Measurements from ENCODE around the gene ZNF845.

The ZNF845 gene

DNA sequence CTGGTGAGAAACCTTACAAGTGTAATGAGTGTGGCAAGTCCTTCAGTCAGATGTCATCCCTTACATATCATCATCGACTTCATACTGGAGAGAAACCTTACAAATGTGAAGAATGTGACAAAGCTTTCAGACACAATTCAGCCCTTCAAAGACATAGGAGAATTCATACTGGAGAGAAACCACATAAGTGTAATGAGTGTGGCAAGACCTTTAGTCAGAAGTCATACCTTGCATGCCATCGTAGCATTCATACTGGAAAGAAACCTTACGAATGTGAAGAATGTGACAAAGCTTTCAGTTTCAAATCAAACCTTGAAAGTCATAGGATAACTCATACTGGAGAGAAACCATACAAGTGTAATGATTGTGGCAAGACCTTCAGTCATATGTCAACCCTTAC lies 47.8 kb downstream of the ZNF845 start:
- TF ChIP-seq, protein P1, sequence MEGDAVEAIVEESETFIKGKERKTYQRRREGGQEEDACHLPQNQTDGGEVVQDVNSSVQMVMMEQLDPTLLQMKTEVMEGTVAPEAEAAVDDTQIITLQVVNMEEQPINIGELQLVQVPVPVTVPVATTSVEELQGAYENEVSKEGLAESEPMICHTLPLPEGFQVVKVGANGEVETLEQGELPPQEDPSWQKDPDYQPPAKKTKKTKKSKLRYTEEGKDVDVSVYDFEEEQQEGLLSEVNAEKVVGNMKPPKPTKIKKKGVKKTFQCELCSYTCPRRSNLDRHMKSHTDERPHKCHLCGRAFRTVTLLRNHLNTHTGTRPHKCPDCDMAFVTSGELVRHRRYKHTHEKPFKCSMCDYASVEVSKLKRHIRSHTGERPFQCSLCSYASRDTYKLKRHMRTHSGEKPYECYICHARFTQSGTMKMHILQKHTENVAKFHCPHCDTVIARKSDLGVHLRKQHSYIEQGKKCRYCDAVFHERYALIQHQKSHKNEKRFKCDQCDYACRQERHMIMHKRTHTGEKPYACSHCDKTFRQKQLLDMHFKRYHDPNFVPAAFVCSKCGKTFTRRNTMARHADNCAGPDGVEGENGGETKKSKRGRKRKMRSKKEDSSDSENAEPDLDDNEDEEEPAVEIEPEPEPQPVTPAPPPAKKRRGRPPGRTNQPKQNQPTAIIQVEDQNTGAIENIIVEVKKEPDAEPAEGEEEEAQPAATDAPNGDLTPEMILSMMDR (IDR thresholded peaks at IDR 0.05; ENCODE audit: poor library complexity, severe bottlenecking) = no peak
- no peak for DNase-seq (ENCODE audit: low spot score)
- Histone ChIP-seq H3K27ac (ENCODE audit: poor library complexity, severe bottlenecking) (no peak overlapping the region), H3K36me3 (ENCODE audit: low read depth) (peaks cover 75% of the 10 kb centered on the region), H3K4me3 (ENCODE audit: severe bottlenecking) (no peak overlapping the region), H3K9me3 (ENCODE audit: severe bottlenecking) (peaks cover 24% of the 10 kb centered on the region), H3K4me1 (ENCODE audit: insufficient read depth, poor library complexity, severe bottlenecking) (no peaks in the 10 kb centered on the region), H3K27me3 (ENCODE audit: insufficient read depth, poor library complexity, severe bottlenecking) (no peaks in the 10 kb centered on the region)
- ATAC-seq (ENCODE audit: low read depth) = no peak

DNA sequence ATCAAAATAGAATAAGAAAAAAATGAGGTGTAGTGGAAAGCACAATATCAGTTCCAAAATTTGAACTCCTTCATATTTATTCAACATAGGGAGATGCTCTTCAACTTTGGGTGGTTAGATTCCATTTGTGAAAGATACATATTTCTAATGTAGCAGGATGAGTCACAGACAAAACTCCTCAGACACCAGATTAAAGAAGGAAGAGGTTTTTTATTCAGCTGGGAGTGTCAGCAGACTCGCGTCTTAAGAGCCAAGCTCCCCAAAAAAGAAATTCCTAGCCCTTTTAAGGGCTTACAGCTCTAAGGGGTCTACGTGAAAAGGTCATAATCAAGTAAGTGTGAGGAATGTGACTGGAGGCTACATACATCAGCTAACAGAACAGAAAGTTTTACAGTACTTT lies 54.6 kb downstream of the ZNF845 start:
- no peak overlapping the region for H3K4me3 ChIP-seq (ENCODE audit: severe bottlenecking)
- no peaks in the 10 kb centered on the region for H3K27me3 ChIP-seq (ENCODE audit: insufficient read depth, poor library complexity, severe bottlenecking)
- TF ChIP-seq, protein P1 (IDR thresholded peaks at IDR 0.05; ENCODE audit: poor library complexity, severe bottlenecking) = no peak
- H3K36me3 ChIP-seq (ENCODE audit: low read depth) = peaks cover 18% of the 10 kb centered on the region
- no peak overlapping the region for H3K27ac ChIP-seq (ENCODE audit: poor library complexity, severe bottlenecking)
- no peaks in the 10 kb centered on the region for H3K4me1 ChIP-seq (ENCODE audit: insufficient read depth, poor library complexity, severe bottlenecking)
- no peak for DNase-seq (ENCODE audit: low spot score)
- no peak for ATAC-seq (ENCODE audit: low read depth)
- peaks cover 14% of the 10 kb centered on the region for H3K9me3 ChIP-seq (ENCODE audit: severe bottlenecking)

DNA sequence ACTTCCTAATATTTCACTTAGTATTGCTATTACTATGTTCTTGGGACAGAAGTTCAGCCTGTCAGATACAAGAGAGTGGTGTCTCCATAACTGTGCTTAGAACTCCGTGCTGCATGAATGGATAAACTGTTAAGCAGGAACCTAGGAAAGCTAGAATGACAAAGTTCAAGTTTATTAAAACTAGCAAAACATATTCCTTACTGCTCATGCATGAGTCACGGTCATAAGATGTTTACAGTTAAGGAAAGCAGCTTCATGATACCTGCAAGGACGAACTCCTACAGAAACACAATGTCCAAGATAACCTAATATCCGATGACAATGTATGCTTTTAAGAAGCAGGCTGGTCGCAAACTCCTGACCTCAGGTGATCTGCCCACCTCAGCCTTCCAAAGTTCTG lies 55.4 kb downstream of the ZNF845 start:
- Histone ChIP-seq H3K27me3 (ENCODE audit: insufficient read depth, poor library complexity, severe bottlenecking) (no peaks in the 10 kb centered on the region), H3K36me3 (ENCODE audit: low read depth) (peaks cover 18% of the 10 kb centered on the region)
- no peak for ATAC-seq (ENCODE audit: low read depth)

DNA sequence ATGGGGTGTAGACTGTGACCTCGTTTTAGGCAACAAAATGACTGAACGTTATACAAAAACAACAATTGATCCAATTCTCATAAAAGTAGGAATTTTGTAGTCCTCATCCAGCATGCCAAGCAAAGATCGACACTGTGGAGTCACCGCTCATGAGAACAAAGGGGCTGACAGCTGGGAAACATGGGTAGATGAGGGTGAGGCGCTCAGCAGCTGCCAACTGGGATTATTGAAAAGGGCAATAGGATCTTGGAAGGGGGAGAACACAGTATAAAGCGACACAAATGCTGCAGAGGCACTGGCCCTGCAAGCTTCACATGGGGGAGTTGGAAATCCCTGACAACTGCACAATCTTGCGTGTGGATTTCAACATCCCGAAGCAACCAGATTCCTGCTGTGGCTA lies 56.0 kb downstream of the ZNF845 start:
- Histone ChIP-seq H3K36me3 (ENCODE audit: low read depth) (peaks cover 12% of the 10 kb centered on the region), H3K4me3 (ENCODE audit: severe bottlenecking) (no peak overlapping the region), H3K9me3 (ENCODE audit: severe bottlenecking) (peaks cover 7% of the 10 kb centered on the region), H3K27ac (ENCODE audit: poor library complexity, severe bottlenecking) (no peak overlapping the region), H3K4me1 (ENCODE audit: insufficient read depth, poor library complexity, severe bottlenecking) (no peaks in the 10 kb centered on the region), H3K27me3 (ENCODE audit: insufficient read depth, poor library complexity, severe bottlenecking) (no peaks in the 10 kb centered on the region)
- DNase-seq (ENCODE audit: low spot score) (no peak), ATAC-seq (ENCODE audit: low read depth) (no peak)
- TF ChIP-seq, protein P1 (IDR thresholded peaks at IDR 0.05; ENCODE audit: poor library complexity, severe bottlenecking) = no peak

More for the DNA sequence above, 55.4 kb downstream of the ZNF845 start:
- Histone ChIP-seq H3K4me3 (ENCODE audit: severe bottlenecking) (no peak overlapping the region), H3K4me1 (ENCODE audit: insufficient read depth, poor library complexity, severe bottlenecking) (no peaks in the 10 kb centered on the region), H3K9me3 (ENCODE audit: severe bottlenecking) (peaks cover 10% of the 10 kb centered on the region), H3K27ac (ENCODE audit: poor library complexity, severe bottlenecking) (no peak overlapping the region)
- TF ChIP-seq, protein P1 (IDR thresholded peaks at IDR 0.05; ENCODE audit: poor library complexity, severe bottlenecking) = no peak
- DNase-seq (ENCODE audit: low spot score) = no peak

DNA sequence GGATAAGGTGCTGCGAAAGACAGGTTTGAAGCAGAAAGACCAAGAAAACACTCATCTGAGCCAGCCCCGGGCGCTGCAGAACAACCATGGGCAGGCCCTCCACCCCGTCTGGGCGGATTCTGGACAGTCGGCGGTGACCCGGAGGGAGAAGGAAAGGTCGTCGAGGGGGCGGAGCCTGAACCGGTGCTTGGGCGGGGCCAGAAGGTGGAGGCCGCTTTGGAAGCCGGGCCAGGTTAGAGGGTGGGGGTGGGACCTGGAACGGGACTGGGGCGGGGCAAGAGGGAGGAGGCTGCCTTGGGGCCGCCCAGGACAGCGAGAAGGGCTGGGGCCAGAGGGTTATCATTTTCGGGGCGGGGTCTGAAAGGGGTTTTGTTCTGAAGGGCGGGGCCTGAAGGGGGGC lies 56.4 kb downstream of the ZNF845 start:
- Histone ChIP-seq H3K27ac (ENCODE audit: poor library complexity, severe bottlenecking) (no peak overlapping the region), H3K27me3 (ENCODE audit: insufficient read depth, poor library complexity, severe bottlenecking) (no peaks in the 10 kb centered on the region), H3K9me3 (ENCODE audit: severe bottlenecking) (peaks cover 4% of the 10 kb centered on the region), H3K4me1 (ENCODE audit: insufficient read depth, poor library complexity, severe bottlenecking) (no peaks in the 10 kb centered on the region), H3K36me3 (ENCODE audit: low read depth) (peaks cover 8% of the 10 kb centered on the region), H3K4me3 (ENCODE audit: severe bottlenecking) (no peak overlapping the region)
- no peak for DNase-seq (ENCODE audit: low spot score)
- ATAC-seq (ENCODE audit: low read depth) = no peak
- TF ChIP-seq, protein P1 (IDR thresholded peaks at IDR 0.05; ENCODE audit: poor library complexity, severe bottlenecking) = no peak
